BLaER1 (cell line): ENCODE measurements around the gene EXOSC5.

Source experiments
- H3K27ac ChIP-seq: shearing (Covaris generic); formaldehyde crosslinking; 2 replicates; pipeline ENCODE4 v1.8.1; 2022
- H3K27me3 ChIP-seq: shearing (Covaris generic); formaldehyde crosslinking; 2 replicates; pipeline ENCODE4 v1.8.1; 2022
- H3K36me3 ChIP-seq: shearing (Covaris generic); formaldehyde crosslinking; 2 replicates; pipeline ENCODE4 v1.8.1; 2022
- H3K4me1 ChIP-seq: shearing (Covaris generic); formaldehyde crosslinking; 2 replicates; pipeline ENCODE4 v1.8.1; 2022
- H3K4me2 ChIP-seq: shearing (Covaris generic); formaldehyde crosslinking; 2 replicates; pipeline ENCODE4 v1.8.1; 2022
- H3K4me3 ChIP-seq: shearing (Covaris generic); formaldehyde crosslinking; 2 replicates; pipeline ENCODE4 v1.8.1; 2022
- H3K9ac ChIP-seq: shearing (Covaris generic); formaldehyde crosslinking; 2 replicates; pipeline ENCODE4 v1.8.1; 2022
- H3K9me3 ChIP-seq: shearing (Covaris generic); formaldehyde crosslinking; 2 replicates; pipeline ENCODE4 v1.8.1; 2022
- H4K20me1 ChIP-seq: shearing (Covaris generic); formaldehyde crosslinking; 2 replicates; pipeline ENCODE4 v1.8.1; 2022
- Cebpa-rat ChIP-seq: shearing (Covaris generic); IDR thresholded peaks from 2 replicates; pipeline ENCODE4 v1.8.1; 2022

Gene EXOSC5

GRCh38 chr19:41408256-41408655 lies 11.1 kb upstream of the EXOSC5 start:
- no peak for TF ChIP-seq Cebpa-rat
- Histone ChIP-seq H3K4me2 (peak overlapping the region; percentile 61), H3K27ac (peak overlapping the region; percentile 82; the same call in 1 of the 2 replicates), H3K36me3 (peaks cover 62% of the 10 kb centered on the region), H3K27me3 (no peaks in the 10 kb centered on the region), H3K4me3 (no peak overlapping the region), H3K9ac (no peak overlapping the region), H4K20me1 (peaks cover 20% of the 10 kb centered on the region; the same call in 1 of the 2 replicates), H3K9me3 (no peaks in the 10 kb centered on the region), H3K4me1 (peaks cover 70% of the 10 kb centered on the region)

GRCh38 chr19:41407271-41407670 lies 10.1 kb upstream of the EXOSC5 start:
- TF ChIP-seq Cebpa-rat, result no peak
- Histone ChIP-seq H4K20me1 (peaks cover 30% of the 10 kb centered on the region; the same call in 1 of the 2 replicates), H3K27ac (peak overlapping the region; percentile 82; the same call in 1 of the 2 replicates), H3K4me1 (peaks cover 64% of the 10 kb centered on the region), H3K36me3 (peaks cover 64% of the 10 kb centered on the region), H3K4me2 (peak overlapping the region; percentile 61), H3K4me3 (no peak overlapping the region), H3K9me3 (no peaks in the 10 kb centered on the region), H3K27me3 (no peaks in the 10 kb centered on the region), H3K9ac (peak overlapping the region; percentile 19; the same call in 1 of the 2 replicates)

- no peak overlapping the region for H3K4me2 ChIP-seq
- H3K9me3 ChIP-seq, result no peaks in the 10 kb centered on the region
- H4K20me1 ChIP-seq, result peaks cover 31% of the 10 kb centered on the region; the same call in 1 of the 2 replicates
These were observed 8.6 kb upstream of the EXOSC5 start for GRCh38 chr19:41405776-41406175.

GRCh38 chr19:41403181-41403970 lies 6.2 kb upstream of the EXOSC5 start:
- H3K27ac ChIP-seq, result no peak overlapping the region
- H4K20me1 ChIP-seq, result peaks cover 31% of the 10 kb centered on the region; the same call in 1 of the 2 replicates
- no peaks in the 10 kb centered on the region for H3K27me3 ChIP-seq
- no peak overlapping the region for H3K4me3 ChIP-seq
- peak overlapping the region; percentile 8; the same call in 1 of the 2 replicates for H3K4me2 ChIP-seq
- no peak for TF ChIP-seq Cebpa-rat
- no peak overlapping the region for H3K9ac ChIP-seq
- H3K9me3 ChIP-seq, result no peaks in the 10 kb centered on the region
- H3K36me3 ChIP-seq, result peaks cover 52% of the 10 kb centered on the region; the same call in 1 of the 2 replicates
- H3K4me1 ChIP-seq, result peaks cover 44% of the 10 kb centered on the region

More at GRCh38 chr19:41405776-41406175, 8.6 kb upstream of the EXOSC5 start:
- no peak for TF ChIP-seq Cebpa-rat
- Histone ChIP-seq H3K27me3 (no peaks in the 10 kb centered on the region), H3K9ac (no peak overlapping the region), H3K4me3 (no peak overlapping the region), H3K27ac (no peak overlapping the region), H3K36me3 (peaks cover 61% of the 10 kb centered on the region; the same call in 1 of the 2 replicates), H3K4me1 (peaks cover 51% of the 10 kb centered on the region)

- no peak overlapping the region for H3K27ac ChIP-seq
- H3K27me3 ChIP-seq, result no peaks in the 10 kb centered on the region
- no peak for TF ChIP-seq Cebpa-rat
- peaks cover 31% of the 10 kb centered on the region; the same call in 1 of the 2 replicates for H4K20me1 ChIP-seq
- peaks cover 45% of the 10 kb centered on the region; the same call in 1 of the 2 replicates for H3K36me3 ChIP-seq
- peaks cover 33% of the 10 kb centered on the region for H3K4me1 ChIP-seq
- H3K9ac ChIP-seq, result no peak overlapping the region
- no peak overlapping the region for H3K4me3 ChIP-seq
- H3K4me2 ChIP-seq, result no peak overlapping the region
- no peaks in the 10 kb centered on the region for H3K9me3 ChIP-seq
These were observed 4.9 kb upstream of the EXOSC5 start for GRCh38 chr19:41402010-41402409.

- H3K9ac ChIP-seq, result no peak overlapping the region
- H3K36me3 ChIP-seq, result peaks cover 45% of the 10 kb centered on the region; the same call in 1 of the 2 replicates
- H3K4me2 ChIP-seq, result no peak overlapping the region
- H3K27me3 ChIP-seq, result no peaks in the 10 kb centered on the region
- no peak overlapping the region for H3K4me3 ChIP-seq
- peaks cover 30% of the 10 kb centered on the region for H3K4me1 ChIP-seq
- H4K20me1 ChIP-seq, result peaks cover 31% of the 10 kb centered on the region; the same call in 1 of the 2 replicates
- H3K27ac ChIP-seq, result no peak overlapping the region
- no peaks in the 10 kb centered on the region for H3K9me3 ChIP-seq
- TF ChIP-seq Cebpa-rat, result no peak
These were observed 4.3 kb upstream of the EXOSC5 start for GRCh38 chr19:41401483-41401882.

- Histone ChIP-seq H3K4me3 (0 out of 2 replicates have a peak overlapping the region, but pooled peaks have one; percentile 93), H3K27ac (0 out of 2 replicates have a peak overlapping the region, but pooled peaks have one; percentile 13), H3K36me3 (peaks cover 29% of the 10 kb centered on the region), H3K27me3 (no peaks in the 10 kb centered on the region), H3K9me3 (no peaks in the 10 kb centered on the region), H3K4me1 (peaks cover 50% of the 10 kb centered on the region), H4K20me1 (peaks cover 24% of the 10 kb centered on the region; the same call in 1 of the 2 replicates), H3K4me2 (peak overlapping the region; percentile 88), H3K9ac (peak overlapping the region; percentile 97)
- no peak for TF ChIP-seq Cebpa-rat
These were observed 2.4 kb upstream of the EXOSC5 start for GRCh38 chr19:41399525-41399924.

GRCh38 chr19:41399091-41399490 lies 1.9 kb upstream of the EXOSC5 start:
- H3K4me3 ChIP-seq, result peak overlapping the region; percentile 93
- peaks cover 33% of the 10 kb centered on the region for H3K36me3 ChIP-seq

GRCh38 chr19:41398598-41398997 lies 1.4 kb upstream of the EXOSC5 start:
- Histone ChIP-seq H3K9ac (peak overlapping the region; percentile 97), H3K4me1 (peaks cover 51% of the 10 kb centered on the region), H3K4me3 (peak overlapping the region; percentile 93), H3K4me2 (peak overlapping the region; percentile 88), H3K27ac (peak overlapping the region; percentile 96), H3K27me3 (no peaks in the 10 kb centered on the region), H3K36me3 (peaks cover 34% of the 10 kb centered on the region), H3K9me3 (no peaks in the 10 kb centered on the region), H4K20me1 (peaks cover 29% of the 10 kb centered on the region; the same call in 1 of the 2 replicates)
- TF ChIP-seq Cebpa-rat, result no peak

More at GRCh38 chr19:41399091-41399490, 1.9 kb upstream of the EXOSC5 start:
- TF ChIP-seq Cebpa-rat, result no peak
- Histone ChIP-seq H3K4me2 (peak overlapping the region; percentile 88), H3K27ac (0 out of 2 replicates have a peak overlapping the region, but pooled peaks have one; percentile 96), H3K9ac (peak overlapping the region; percentile 97), H4K20me1 (peaks cover 28% of the 10 kb centered on the region; the same call in 1 of the 2 replicates), H3K4me1 (peaks cover 54% of the 10 kb centered on the region), H3K9me3 (no peaks in the 10 kb centered on the region), H3K27me3 (no peaks in the 10 kb centered on the region)

- Histone ChIP-seq H3K4me1 (peaks cover 45% of the 10 kb centered on the region), H3K9me3 (no peaks in the 10 kb centered on the region), H3K27ac (peak overlapping the region; percentile 96), H3K4me2 (peak overlapping the region; percentile 88), H4K20me1 (peaks cover 30% of the 10 kb centered on the region; the same call in 1 of the 2 replicates), H3K4me3 (peak overlapping the region; percentile 93), H3K27me3 (no peaks in the 10 kb centered on the region), H3K36me3 (peaks cover 34% of the 10 kb centered on the region), H3K9ac (peak overlapping the region; percentile 97)
- TF ChIP-seq Cebpa-rat, result no peak
These were observed 875 bp upstream of the EXOSC5 start for GRCh38 chr19:41398050-41398418.
